Jurkat, Clone E6-1 (cell line): Measurements from ENCODE around the gene NLE1.
"Not testable (repeated sequence)": the region's sequence is repeated elsewhere in the genome, so short reads cannot be mapped to it uniquely, and the experiment has no call there.

Experiments used
- DNase-seq: peaks from one replicate; pipeline ENCODE4 v3.0.0-alpha.2; 2011; ENCODE audit warnings: low read depth, low spot score
- H3K4me3 ChIP-seq: 2 replicates; pipeline ENCODE4 v1.5.1; 2011; ENCODE audit warnings: mild to moderate bottlenecking, low read length, control low read depth, moderate library complexity

NLE1 gene

DNA sequence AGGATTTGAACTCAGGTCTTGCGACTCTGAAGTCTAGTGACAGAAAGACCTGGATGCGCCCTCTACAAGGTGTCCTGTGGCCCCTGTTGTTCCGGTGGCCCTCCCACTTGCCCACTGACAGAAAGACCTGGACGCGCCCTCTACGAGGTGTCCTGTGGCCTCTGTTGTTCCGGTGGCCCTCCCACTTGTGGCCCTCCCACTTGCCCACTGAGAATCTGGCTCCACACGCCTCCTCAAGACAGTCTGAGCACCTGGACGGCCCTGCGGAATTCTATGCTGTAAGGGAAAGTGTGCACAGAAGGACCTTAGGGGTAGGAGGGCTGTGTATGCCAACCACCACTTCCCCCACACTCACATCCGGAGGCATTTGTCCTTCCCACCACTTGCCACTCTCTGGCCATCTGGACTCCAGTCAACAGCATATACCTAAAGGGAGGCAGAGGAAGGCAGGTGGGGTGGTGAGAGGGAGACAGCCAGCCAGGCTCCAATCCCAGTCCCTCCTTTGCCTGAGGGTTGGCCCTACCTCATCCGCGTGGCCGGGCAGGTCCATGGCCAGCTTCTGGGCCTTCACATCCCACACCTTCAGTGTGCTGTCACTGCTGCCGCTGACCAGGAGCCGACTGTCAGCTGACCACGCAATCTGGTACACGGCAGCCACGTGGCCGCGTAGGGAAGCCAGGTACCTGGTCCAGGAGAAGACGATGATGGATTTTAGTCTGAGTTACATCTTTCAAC is 9.1 kb downstream of the NLE1 start:
- H3K4me3 ChIP-seq: no peak overlapping the region
- no peak for DNase-seq

DNA sequence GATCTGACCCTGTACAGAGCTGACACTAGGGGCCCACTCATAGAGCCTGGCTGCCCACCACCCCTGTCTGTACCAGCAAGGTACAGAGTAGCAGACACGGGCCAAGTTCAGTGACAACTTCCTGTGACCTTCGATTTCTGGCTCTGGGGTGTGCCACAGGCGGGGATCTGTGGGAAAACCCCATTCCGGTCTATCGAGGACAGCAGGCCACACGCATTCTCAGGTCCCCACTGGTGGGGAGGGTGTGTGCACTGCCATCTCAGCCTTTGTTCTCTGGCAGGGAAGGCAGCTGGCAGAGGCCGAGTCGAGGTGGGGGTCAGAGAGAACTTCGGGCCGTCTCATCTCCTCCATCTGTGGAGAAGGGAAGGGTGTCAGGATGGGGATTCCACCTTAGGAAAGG is 10.0 kb downstream of the NLE1 start:
- no peak overlapping the region for H3K4me3 ChIP-seq
- no peak for DNase-seq

DNA sequence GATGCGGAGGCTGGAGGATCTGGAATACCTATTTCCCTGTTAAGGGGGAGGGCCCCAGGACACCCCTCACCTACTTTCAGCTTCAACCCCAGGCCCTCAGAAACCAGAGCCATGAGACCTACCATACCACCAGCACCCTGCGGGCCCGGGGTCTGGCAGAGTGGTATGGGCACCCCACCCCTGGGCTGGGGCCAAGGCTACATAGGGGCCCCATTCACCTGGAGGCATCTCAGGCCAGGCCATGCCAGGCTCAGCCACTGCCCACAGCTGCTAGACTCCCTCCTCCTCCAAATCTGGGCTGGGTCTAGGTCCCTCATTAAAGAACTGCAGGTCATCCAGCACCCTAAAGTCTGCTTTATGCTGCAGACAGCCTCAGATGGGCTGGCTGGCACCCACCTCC is 11.7 kb downstream of the NLE1 start:
- DNase-seq: no peak
- no peak overlapping the region for H3K4me3 ChIP-seq

DNA sequence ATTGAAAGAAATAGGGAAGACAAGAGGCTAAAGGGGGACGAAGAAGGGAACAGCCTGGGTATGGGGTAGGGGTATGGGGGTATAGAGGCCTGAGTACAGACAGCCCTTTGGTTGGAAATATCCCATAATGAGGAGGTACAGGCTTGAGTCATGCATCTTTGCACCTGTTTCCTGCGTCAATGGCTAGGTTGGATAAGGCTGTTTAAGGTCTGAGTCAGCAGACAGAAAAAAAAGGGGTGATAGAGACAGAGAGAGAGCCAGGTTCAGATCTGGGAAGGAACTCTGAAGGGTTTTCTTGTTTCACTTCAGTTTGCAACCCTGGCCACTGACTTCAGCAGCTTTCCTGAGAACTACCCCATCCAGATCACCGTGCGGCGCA is 12.1 kb downstream of the NLE1 start:
- H3K4me3 ChIP-seq: no peak overlapping the region

DNA sequence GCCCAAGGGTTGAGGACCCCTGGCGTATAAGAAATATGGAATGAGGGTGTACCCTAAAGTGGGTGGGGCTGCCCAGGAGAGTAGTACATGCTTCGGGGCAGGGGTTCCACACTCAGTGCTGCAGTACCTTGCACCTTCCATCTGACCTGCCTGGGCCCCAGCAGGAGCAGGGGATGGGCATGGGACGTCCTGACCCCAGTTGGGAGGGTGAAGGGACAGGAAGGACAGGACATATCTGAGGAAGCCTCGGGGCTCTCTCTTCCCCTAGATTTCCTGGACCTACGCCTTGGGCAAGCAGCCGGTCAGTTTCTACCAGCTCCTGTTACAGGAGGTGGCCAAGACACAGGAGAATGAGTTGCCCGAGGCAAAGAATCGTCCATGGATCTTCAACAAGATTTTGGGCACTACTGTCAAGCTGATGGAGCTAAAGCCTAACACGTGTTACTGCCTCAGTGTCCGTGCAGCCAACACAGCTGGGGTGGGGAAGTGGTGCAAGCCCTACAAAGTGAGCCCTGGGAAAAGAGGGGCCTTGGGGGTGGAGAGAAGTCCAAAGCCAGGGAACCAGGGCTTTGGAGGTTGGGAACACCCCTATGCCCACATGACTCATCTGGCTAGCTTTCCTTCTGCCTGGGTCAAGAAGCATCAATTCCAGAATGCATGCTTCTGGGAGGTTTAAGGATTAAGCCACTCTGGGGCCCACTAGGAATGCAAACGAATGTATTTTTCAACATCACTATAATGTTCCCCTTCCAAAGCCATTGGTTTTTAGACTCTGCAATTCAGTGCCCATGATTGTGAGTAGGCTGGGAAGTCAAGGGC is 12.7 kb downstream of the NLE1 start:
- no peak overlapping the region for H3K4me3 ChIP-seq
- DNase-seq: no peak

More for the DNA sequence above, 12.1 kb downstream of the NLE1 start:
- DNase-seq: no peak

DNA sequence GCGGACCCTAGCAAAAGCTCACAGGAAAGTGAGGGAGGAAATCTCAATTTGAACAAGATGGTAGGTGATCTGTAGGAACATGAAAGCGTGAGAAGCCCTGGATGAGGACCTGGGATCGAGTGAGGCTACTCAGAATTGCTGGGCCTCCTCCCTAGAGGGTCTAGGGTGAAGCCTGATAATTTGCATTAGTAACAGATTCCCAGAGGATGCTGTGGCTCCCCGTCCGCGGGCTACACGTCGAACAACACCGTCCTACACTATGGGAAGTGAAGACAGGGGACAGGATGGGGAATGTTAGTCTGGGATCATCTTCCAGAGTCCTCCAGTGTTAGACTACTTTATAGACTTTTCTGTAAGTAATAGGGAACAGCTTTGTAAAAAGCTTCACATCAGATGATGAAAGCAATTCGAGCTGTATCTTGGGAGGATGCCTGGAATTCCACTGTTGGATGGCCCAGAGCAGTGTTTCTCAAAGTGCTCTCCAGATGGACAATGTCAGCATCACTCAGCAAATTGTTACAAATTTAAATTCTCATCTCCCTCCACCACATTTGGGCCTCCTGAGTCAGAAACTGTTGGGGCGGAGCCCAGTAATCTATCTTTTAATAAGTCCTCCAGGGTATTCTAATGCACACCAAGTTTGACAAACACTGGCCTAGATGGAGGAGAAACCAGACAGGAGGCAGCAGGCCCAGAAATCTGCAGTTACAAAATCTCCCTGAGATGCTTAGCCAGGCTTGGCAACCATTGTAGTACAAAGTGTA is 14.2 kb downstream of the NLE1 start:
- no peak for DNase-seq
- no peak overlapping the region for H3K4me3 ChIP-seq

DNA sequence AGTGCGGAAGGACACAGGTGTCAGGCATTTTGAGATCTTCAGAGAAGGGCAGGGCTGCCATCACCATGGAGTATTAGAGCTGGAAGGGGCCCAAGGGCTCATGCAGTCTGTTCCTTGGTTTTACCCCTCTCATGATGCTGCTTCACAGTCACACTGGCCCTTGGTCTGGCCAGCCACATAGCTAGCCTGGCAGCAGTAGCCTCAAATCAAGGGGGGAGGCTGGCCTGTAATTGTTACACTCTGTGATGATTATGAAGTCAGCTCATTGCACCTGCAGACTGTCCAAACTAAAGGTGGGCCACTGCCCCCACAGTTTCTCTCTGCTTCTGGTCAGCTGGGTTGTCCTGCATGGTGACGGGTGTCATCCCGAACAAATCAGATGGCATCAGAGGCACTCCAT is 20.8 kb downstream of the NLE1 start, which contains the start of gene FNDC8:
Gene FNDC8, plus strand, starts transcription at position 301 of the 400 bp plus-strand sequence. Its CDS starts 79 bp downstream, at position 380.
- no peak within 1 kb of the TSS for H3K4me3 ChIP-seq
- no peak for DNase-seq

DNA sequence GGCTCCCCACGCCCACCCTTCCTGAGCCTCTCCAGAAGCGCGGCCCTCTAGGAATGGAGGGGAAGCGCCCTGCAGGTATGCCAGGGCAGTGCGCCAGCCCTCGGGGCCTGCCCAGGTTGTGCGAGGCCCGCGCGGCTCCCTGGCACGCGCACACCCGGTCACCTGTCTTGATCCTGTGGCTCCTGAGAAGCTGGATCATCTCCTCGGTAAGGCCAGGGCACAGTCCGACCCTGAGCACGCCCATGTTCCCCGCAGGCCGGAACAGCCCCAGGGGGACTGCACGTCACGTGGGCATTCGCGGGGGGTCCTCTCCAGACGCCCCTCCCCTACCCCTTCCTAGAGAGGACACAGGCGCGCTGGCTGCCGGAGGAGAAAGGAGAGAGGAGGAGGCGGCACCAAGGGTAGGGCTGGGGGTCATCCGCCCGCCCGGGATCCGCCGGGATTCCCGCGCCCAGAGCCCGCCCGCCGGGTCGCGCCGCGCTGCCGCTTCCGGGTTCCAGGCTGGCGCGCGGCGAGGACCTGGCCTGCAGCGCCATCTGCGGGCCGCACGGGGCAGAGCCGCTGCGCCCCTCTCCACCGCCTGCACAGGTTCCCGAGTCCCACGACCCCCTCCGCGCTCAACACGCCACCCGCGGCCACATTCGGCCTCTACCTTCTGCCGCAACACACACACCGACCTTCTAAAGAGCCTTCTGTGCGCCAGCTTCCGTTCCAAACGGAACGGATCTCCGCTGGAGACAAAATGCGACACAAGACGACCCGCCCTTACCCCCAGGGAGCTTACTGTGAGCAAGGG is 22.5 kb downstream of the NLE1 start, which contains the start of gene RAD51D:
Gene RAD51D, minus strand, starts transcription at position 491 of the 796 bp plus-strand sequence. Its CDS starts 247 bp downstream, at position 244.
- peak within 1 kb of the TSS; percentile 84 for H3K4me3 ChIP-seq
- DNase-seq: peak; percentile 88

DNA sequence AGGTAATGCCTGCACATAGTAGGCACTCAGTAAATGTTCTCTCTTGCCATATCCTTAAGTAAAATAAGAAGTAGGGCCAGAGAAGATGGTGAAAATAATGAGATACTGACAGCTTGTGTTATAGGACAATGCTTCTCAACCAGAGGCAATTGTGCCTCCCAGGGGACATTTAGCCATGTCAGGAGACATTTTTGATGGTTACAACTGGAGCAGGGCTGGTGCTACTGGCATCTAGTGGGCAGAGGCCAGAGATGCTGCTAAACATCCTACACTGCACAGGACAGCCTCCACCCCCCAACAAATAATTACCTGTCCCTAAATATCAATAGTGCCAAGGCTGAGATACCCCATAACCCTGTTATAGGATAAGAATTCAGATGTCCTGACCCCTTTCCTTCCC is 24.1 kb downstream of the NLE1 start:
- DNase-seq: no peak
- H3K4me3 ChIP-seq: no peak overlapping the region; the same call in 1 of the 2 replicates

DNA sequence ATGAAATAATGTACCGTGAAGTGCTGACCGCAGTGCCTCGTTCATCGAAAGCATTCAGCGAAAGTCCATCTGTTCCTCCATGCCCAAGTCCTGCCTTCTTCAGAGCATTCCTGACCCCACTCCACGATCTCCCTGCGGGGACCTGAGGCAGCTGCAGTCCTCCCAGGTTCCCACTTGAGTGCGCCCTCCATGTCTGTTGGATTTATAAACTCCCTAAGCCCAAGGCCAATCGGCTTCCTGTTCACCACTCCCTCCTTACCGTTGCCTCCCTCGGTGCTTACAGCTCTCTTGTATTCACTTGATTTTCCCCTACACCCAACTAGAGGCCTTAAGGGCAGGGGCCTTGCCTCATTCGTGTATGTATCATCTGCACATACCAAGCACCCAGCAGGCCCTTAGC is 25.3 kb downstream of the NLE1 start:
- no peak overlapping the region for H3K4me3 ChIP-seq
- DNase-seq: no peak

DNA sequence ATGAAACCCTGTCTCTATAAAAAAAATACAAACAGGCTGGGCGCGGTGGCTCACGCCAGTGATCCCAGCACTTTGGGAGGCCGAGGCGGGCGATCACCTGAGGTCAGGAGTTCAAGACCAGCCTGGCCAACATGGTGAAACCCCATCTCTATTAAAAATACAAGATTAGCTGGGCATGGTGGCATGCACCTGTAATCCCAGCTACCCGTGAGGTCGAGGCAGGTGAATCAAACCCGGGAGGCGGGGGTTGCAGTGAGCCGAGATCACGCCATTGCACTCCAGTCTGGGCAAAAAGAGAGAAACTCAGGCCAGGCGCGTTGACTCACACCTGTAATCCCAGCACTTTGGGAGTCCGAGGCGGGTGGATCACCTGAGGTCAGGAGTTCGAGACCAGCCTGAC is 31.3 kb downstream of the NLE1 start:
- not testable (repeated sequence) for DNase-seq, H3K4me3 ChIP-seq

DNA sequence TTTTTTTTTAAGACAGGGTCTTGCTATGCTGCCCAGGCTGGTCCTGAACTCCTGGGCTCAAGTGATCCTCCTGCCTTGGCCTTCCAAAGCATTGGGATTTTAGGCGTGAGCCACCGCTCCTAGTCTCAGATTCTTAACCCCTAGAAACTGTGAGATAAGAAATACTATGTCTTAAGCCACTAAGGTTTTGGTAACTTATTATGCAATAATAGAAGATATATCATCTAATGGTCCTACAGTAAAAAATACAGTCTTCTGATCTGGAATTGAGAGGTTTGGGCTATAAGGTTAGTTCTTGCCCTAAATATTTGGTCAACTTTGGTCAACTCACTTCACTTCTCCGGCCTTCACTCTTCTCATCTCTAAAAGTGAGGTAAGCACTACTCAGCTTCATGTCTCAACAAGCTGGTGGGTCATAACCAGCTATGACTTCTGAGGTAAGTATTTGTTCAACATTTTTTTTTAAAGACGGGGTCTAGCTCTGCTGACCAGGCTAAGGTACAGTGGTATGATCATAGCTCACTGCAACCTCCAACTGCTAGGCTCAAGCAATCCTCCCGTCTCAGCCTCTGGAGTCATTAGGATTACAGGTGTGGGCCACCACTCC is 37.2 kb downstream of the NLE1 start:
- H3K4me3 ChIP-seq: no peak overlapping the region

DNA sequence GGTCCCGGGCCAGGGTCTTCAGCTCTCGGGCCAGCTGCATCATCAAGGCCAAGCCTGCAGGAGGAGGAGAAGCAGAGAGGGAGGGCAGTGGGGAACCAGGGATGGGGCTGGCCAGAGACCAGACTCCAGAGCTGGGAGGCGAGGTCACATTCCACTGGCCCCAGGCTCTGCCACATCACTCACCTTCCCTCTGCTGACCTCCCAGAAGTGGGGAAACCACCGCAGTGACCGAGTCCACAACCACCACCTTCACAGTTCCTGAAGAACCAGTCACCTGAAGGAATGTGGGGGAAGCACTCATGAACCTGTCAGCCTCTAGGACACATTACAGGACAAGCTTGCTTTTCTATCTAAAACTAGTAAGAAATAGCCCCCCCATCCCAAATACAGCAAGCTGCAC is 38.8 kb downstream of the NLE1 start:
- H3K4me3 ChIP-seq: no peak overlapping the region
- DNase-seq: no peak

More for the DNA sequence above, 37.2 kb downstream of the NLE1 start:
- no peak for DNase-seq

DNA sequence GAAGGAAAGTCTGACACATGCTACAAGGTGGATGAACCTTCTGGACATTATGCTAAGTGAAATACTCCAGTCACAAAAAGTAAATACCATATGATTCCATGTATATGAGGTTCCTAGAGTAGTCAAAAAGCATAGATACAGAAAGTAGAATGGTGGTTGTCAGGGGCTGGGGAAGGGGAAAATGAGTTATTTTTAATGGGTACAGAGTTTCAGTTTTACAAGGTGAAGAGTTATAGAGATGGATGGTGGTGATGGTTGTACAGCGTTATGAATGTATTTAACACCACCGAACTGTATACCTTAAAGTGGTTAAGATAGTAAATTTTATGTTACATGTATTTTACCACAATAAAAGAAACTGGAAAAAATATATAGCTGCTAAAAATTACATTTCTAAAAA is 40.4 kb downstream of the NLE1 start:
- H3K4me3 ChIP-seq: no peak overlapping the region
- no peak for DNase-seq

DNA sequence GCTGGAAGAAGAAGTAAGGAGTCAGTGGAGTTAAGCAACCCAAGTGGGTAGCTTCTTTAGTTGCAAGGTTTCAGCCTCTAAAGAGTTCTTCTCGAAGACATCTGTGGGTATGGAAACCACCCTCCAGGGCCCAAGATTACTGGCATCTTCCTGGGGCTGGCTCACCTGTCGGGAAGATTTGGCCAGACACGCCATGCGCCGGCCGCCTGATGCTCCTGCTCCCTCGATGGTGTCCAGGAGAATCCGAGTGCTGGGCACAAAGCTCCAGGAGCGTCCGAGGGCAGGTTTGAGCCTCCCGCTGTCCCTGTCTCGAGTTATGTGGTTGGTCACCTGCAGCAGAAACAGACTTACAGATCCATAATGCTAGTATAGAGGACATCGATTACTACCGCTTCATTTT is 41.1 kb downstream of the NLE1 start:
- H3K4me3 ChIP-seq: no peak overlapping the region
- DNase-seq: no peak

DNA sequence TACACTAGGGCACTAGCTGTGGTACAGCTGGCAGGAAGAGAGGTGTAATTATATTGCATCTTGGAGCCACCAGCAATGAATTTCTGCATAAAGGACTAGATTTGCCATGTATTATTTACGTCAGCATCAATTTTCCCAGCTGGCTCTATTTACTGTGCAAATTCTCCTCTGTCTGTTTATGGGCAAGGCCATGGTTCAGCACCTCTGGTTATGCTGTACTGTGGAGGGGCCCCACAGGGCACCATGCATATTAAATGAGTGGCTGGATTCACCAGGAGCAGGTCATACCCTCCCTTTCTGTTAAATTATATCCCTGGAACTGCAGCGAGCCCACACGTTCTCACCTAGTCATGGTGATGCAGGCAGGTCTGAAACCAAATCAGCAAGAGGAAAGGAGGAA is 42.2 kb downstream of the NLE1 start:
- no peak for DNase-seq

DNA sequence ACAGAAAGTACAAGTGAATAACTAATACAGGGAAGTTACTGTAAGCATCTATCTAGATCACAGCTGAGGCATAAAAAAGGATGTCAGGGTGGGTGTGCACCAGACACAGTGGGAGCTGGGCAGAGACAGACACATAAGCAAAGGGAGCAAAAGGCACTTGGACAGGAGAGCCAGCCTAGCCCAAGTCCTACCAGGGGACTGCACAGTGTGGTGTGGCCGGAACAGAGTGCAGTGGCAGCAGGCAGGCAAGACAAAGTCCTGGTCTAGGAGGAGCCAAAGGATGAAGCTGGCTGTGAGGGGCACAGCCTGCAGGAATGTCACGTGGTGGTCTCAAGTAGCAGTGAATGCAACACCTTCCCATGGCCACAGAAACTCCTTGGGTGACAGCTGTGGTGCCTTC is 44.3 kb downstream of the NLE1 start:
- no peak overlapping the region for H3K4me3 ChIP-seq
- no peak for DNase-seq

More for the DNA sequence above, 42.2 kb downstream of the NLE1 start:
- no peak overlapping the region for H3K4me3 ChIP-seq

DNA sequence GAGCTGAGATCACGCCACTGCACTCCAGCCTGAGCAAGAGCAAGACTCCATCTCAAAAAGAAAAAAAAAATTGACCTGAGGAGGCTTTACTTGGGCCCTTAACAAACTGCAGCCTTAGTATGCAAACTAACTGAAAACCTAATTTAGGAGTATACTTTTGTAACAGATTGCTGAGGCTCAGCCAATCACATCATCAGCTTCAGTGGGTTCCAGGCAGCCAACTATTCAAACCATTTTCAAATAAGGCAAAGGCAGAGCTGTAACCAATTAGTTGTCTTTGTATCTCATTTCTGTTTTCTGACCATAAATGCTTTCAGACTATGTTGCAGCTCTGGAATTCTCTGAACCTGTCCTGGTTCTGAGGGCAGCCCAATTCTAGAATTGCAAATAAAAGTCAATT is 46.4 kb downstream of the NLE1 start:
- no peak for DNase-seq
- no peak overlapping the region for H3K4me3 ChIP-seq
